ENCODE data around the gene CPSF3.
"Not testable (repeated sequence)": the region's sequence is repeated elsewhere in the genome, so short reads cannot be mapped to it uniquely, and the experiment has no call there.

The CPSF3 gene

GRCh38 chr2:9388199-9388681 lies 35.2 kb upstream of the CPSF3 start:
- no peaks in the 10 kb centered on the region for H3K27me3 ChIP-seq (ENCODE audit: control insufficient read depth, insufficient read depth, low read length)
- H3K9ac ChIP-seq (ENCODE audit: low read length), result no peak overlapping the region
- no peak overlapping the region for H3K4me3 ChIP-seq (ENCODE audit: low read length)
- H3K4me1 ChIP-seq (ENCODE audit: control insufficient read depth, insufficient read depth, low read length), result no peaks in the 10 kb centered on the region
- H3K9me3 ChIP-seq (ENCODE audit: control insufficient read depth, low read length), result no peaks in the 10 kb centered on the region
- H3K36me3 ChIP-seq (ENCODE audit: control insufficient read depth, insufficient read depth, low read length), result peaks cover 5% of the 10 kb centered on the region

DNA sequence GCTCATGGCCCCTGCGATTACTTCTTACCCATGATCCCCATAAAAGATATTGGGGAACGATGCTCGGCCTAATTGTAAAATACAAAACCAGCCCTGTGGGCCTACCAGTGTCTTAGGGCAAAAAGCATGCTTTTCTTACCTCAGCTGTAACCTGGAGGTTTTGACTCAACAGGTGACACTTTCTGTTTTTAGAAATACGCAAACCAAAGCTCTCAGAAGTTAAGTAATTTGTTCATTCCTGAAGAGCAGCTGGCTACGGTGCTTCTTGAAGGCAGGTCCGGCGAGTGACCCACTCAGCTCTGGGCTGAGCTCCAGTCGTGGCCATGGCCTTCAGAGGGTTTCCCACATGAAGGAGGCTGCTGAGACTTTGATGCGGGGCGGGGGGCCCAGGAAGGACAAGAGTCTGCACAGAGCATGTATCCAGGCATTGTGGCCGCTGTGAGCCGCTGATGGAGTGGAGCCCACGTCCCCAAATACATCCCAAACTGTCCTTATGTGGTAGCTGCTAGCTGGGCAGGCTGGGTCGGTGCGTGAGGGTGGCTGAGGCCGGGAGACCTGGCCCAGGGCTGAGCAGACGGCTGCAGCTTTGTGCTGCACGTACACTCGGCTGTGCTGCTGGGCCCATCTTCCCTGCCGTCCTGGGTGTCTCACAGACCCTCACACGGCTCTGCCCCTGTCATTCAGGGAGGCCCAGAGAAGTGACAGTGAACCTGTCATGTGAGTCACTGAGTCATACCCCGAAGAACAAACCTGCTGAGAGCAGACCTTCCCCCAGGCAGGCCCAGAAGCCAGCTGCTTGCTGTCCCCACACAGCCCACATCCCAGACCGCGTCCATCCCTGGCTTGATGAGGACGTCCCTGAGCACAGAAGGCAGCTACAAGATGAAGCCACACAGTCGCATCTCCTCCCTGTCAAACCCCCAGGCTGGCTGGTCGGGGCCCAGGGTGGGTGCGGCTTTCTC lies 34.2 kb upstream of the CPSF3 start:
- H3K36me3 ChIP-seq (ENCODE audit: control insufficient read depth, insufficient read depth, low read length), result peaks cover 4% of the 10 kb centered on the region

DNA sequence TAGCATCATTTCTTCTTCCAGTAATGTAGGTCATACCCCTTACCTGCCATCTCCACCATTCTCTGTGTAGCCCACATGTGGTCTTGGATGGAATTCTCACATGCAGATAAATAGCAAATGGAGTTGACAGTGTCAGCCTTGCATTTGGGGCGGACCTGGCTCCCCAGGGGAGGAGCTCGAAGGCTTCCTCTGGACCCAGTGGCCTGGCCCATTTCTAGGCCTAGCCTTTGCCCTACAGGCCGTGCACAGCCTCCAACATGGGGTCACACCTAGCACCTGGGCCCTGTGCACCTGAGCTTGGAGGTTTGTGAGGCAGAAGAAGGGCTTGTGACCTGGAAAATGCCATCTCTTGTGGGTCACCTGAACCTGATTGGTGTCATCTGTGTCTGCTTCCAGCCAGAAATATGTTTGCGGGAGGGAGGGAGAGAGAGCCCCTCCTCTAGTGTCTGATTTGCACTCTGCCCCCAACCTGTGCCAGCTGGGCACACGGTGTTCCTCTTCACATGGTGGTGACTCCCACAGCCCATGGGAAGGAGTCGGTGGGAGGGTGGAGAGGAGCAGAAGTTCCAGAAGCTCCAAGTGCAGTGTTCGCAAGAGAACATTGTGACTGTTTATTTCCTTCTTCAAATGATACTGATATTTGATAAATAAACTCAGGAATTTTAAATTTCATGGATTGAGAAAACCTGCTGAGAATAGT lies 33.2 kb upstream of the CPSF3 start:
- Histone ChIP-seq H3K36me3 (ENCODE audit: control insufficient read depth, insufficient read depth, low read length) (peaks cover 4% of the 10 kb centered on the region), H3K4me1 (ENCODE audit: control insufficient read depth, insufficient read depth, low read length) (no peaks in the 10 kb centered on the region), H3K4me3 (ENCODE audit: low read length) (no peak overlapping the region), H3K9ac (ENCODE audit: low read length) (no peak overlapping the region), H3K9me3 (ENCODE audit: control insufficient read depth, low read length) (no peaks in the 10 kb centered on the region), H3K27me3 (ENCODE audit: control insufficient read depth, insufficient read depth, low read length) (no peaks in the 10 kb centered on the region)

More for the DNA sequence above, 34.2 kb upstream of the CPSF3 start:
- Histone ChIP-seq H3K27me3 (ENCODE audit: control insufficient read depth, insufficient read depth, low read length) (no peaks in the 10 kb centered on the region), H3K4me1 (ENCODE audit: control insufficient read depth, insufficient read depth, low read length) (no peaks in the 10 kb centered on the region), H3K4me3 (ENCODE audit: low read length) (no peak overlapping the region), H3K9ac (ENCODE audit: low read length) (no peak overlapping the region), H3K9me3 (ENCODE audit: control insufficient read depth, low read length) (no peaks in the 10 kb centered on the region)

- Histone ChIP-seq H3K4me3 (ENCODE audit: low read length) (no peak overlapping the region), H3K9me3 (ENCODE audit: control insufficient read depth, low read length) (no peaks in the 10 kb centered on the region), H3K36me3 (ENCODE audit: control insufficient read depth, insufficient read depth, low read length) (peaks cover 4% of the 10 kb centered on the region), H3K9ac (ENCODE audit: low read length) (no peak overlapping the region), H3K4me1 (ENCODE audit: control insufficient read depth, insufficient read depth, low read length) (no peaks in the 10 kb centered on the region), H3K27me3 (ENCODE audit: control insufficient read depth, insufficient read depth, low read length) (no peaks in the 10 kb centered on the region)
These were observed 32.5 kb upstream of the CPSF3 start for GRCh38 chr2:9390991-9391390.

GRCh38 chr2:9391961-9392720 lies 31.3 kb upstream of the CPSF3 start:
- Histone ChIP-seq H3K4me1 (ENCODE audit: control insufficient read depth, insufficient read depth, low read length) (no peaks in the 10 kb centered on the region), H3K9ac (ENCODE audit: low read length) (no peak overlapping the region), H3K9me3 (ENCODE audit: control insufficient read depth, low read length) (no peaks in the 10 kb centered on the region), H3K4me3 (ENCODE audit: low read length) (no peak overlapping the region), H3K36me3 (ENCODE audit: control insufficient read depth, insufficient read depth, low read length) (peaks cover 4% of the 10 kb centered on the region), H3K27me3 (ENCODE audit: control insufficient read depth, insufficient read depth, low read length) (no peaks in the 10 kb centered on the region)

- Histone ChIP-seq H3K9ac (ENCODE audit: low read length) (no peak overlapping the region), H3K27me3 (ENCODE audit: control insufficient read depth, insufficient read depth, low read length) (no peaks in the 10 kb centered on the region), H3K36me3 (ENCODE audit: control insufficient read depth, insufficient read depth, low read length) (peaks cover 4% of the 10 kb centered on the region)
These were observed 30.3 kb upstream of the CPSF3 start for GRCh38 chr2:9392898-9393765.

GRCh38 chr2:9394816-9395215 lies 28.6 kb upstream of the CPSF3 start:
- Histone ChIP-seq H3K36me3 (ENCODE audit: control insufficient read depth, insufficient read depth, low read length) (peaks cover 4% of the 10 kb centered on the region), H3K4me3 (ENCODE audit: low read length) (no peak overlapping the region), H3K4me1 (ENCODE audit: control insufficient read depth, insufficient read depth, low read length) (no peaks in the 10 kb centered on the region), H3K9ac (ENCODE audit: low read length) (no peak overlapping the region), H3K9me3 (ENCODE audit: control insufficient read depth, low read length) (no peaks in the 10 kb centered on the region), H3K27me3 (ENCODE audit: control insufficient read depth, insufficient read depth, low read length) (no peaks in the 10 kb centered on the region)

More at GRCh38 chr2:9392898-9393765, 30.3 kb upstream of the CPSF3 start:
- H3K4me3 ChIP-seq (ENCODE audit: low read length), result no peak overlapping the region
- H3K4me1 ChIP-seq (ENCODE audit: control insufficient read depth, insufficient read depth, low read length), result no peaks in the 10 kb centered on the region
- no peaks in the 10 kb centered on the region for H3K9me3 ChIP-seq (ENCODE audit: control insufficient read depth, low read length)

GRCh38 chr2:9397201-9397600 lies 26.3 kb upstream of the CPSF3 start:
- no peaks in the 10 kb centered on the region for H3K9me3 ChIP-seq (ENCODE audit: control insufficient read depth, low read length)
- no peaks in the 10 kb centered on the region for H3K4me1 ChIP-seq (ENCODE audit: control insufficient read depth, insufficient read depth, low read length)
- H3K9ac ChIP-seq (ENCODE audit: low read length), result no peak overlapping the region
- no peaks in the 10 kb centered on the region for H3K27me3 ChIP-seq (ENCODE audit: control insufficient read depth, insufficient read depth, low read length)
- H3K36me3 ChIP-seq (ENCODE audit: control insufficient read depth, insufficient read depth, low read length), result peaks cover 4% of the 10 kb centered on the region
- no peak overlapping the region for H3K4me3 ChIP-seq (ENCODE audit: low read length)

- not testable (repeated sequence) for H3K36me3 ChIP-seq (ENCODE audit: control insufficient read depth, insufficient read depth, low read length); H3K9me3 ChIP-seq (ENCODE audit: control insufficient read depth, low read length); H3K27me3 ChIP-seq (ENCODE audit: control insufficient read depth, insufficient read depth, low read length); H3K9ac ChIP-seq (ENCODE audit: low read length); H3K4me3 ChIP-seq (ENCODE audit: low read length); H3K4me1 ChIP-seq (ENCODE audit: control insufficient read depth, insufficient read depth, low read length)
These were observed 25.2 kb upstream of the CPSF3 start for GRCh38 chr2:9398251-9398650.

GRCh38 chr2:9398881-9399780 lies 24.3 kb upstream of the CPSF3 start:
- H3K36me3 ChIP-seq (ENCODE audit: control insufficient read depth, insufficient read depth, low read length), result peaks cover 4% of the 10 kb centered on the region
- no peak overlapping the region for H3K9ac ChIP-seq (ENCODE audit: low read length)

More at GRCh38 chr2:9398881-9399780, 24.3 kb upstream of the CPSF3 start:
- no peaks in the 10 kb centered on the region for H3K27me3 ChIP-seq (ENCODE audit: control insufficient read depth, insufficient read depth, low read length)
- no peak overlapping the region for H3K4me3 ChIP-seq (ENCODE audit: low read length)
- no peaks in the 10 kb centered on the region for H3K4me1 ChIP-seq (ENCODE audit: control insufficient read depth, insufficient read depth, low read length)
- no peaks in the 10 kb centered on the region for H3K9me3 ChIP-seq (ENCODE audit: control insufficient read depth, low read length)
